Neural crest cell (in vitro differentiated cells): ENCODE data around the gene MTUS2. TPM values are rescaled to one million over a fixed set of nuclear protein-coding genes. Genes with fewer than 3 reads are reported as not detected.

ENCODE experiments used
- DNase-seq: peaks from one replicate; pipeline ENCODE4 v3.0.0; 2021; ENCODE audit warnings: low read depth, mixed read lengths, low spot score
- H3K27ac Mint-ChIP-seq: one replicate; pipeline ENCODE4 v1.8.0; 2021; ENCODE audit warnings: mild to moderate bottlenecking, mixed read lengths; ENCODE audit not compliant: unreplicated experiment
- H3K27me3 Mint-ChIP-seq: 2 replicates; pipeline ENCODE4 v1.8.0; 2021; ENCODE audit warnings: low read depth, mild to moderate bottlenecking, mixed read lengths
- H3K36me3 Mint-ChIP-seq: 2 replicates; pipeline ENCODE4 v1.8.0; 2021; ENCODE audit warnings: low read depth, mild to moderate bottlenecking, mixed read lengths
- H3K4me1 Mint-ChIP-seq: 2 replicates; pipeline ENCODE4 v1.8.0; 2021; ENCODE audit warnings: mixed read lengths
- H3K4me3 Mint-ChIP-seq: one replicate; pipeline ENCODE4 v1.8.0; 2021; ENCODE audit warnings: mild to moderate bottlenecking, mixed read lengths
- H3K9me3 Mint-ChIP-seq: 2 replicates; pipeline ENCODE4 v1.8.0; 2021; ENCODE audit warnings: mixed read lengths
- total RNA-seq: library from RNA; stranded (reverse); gene quantifications from 2 replicates; pipeline ENCODE4 v1.2.1, GENCODE V29; 2021
- TF ChIP-seq, protein P1 (sequence below): fragments of 200-600 bp; sonication (generic); conservative IDR thresholded peaks from 2 replicates; pipeline ENCODE4 v1.5.0; 2021; ENCODE audit warnings: antibody characterized with exemption, mild to moderate bottlenecking

The MTUS2 gene
- total RNA-seq, 1 donor from 2014 or later, result 0.91 TPM

DNA sequence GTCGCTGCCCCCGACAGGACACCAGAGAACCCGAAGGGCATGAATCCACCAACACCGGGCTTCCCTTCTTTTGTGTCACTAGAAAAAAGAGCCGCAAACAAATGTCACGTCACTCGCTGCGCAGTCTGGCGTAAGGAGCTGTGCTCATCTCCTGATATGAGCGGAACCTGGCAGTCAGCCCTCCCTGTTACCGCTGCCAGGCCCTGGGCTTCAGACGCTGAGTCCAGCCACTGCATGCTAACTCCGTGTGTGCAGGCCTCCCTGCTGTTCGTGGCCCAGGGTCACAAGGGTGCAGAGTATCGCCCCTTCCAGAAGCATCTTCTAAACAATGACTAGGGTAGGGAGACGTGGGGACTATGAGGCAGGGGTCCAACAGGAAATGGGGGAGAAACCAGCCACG is 704.0 kb downstream of the MTUS2 start:
- H3K27ac Mint-ChIP-seq, result no peak overlapping the region

DNA sequence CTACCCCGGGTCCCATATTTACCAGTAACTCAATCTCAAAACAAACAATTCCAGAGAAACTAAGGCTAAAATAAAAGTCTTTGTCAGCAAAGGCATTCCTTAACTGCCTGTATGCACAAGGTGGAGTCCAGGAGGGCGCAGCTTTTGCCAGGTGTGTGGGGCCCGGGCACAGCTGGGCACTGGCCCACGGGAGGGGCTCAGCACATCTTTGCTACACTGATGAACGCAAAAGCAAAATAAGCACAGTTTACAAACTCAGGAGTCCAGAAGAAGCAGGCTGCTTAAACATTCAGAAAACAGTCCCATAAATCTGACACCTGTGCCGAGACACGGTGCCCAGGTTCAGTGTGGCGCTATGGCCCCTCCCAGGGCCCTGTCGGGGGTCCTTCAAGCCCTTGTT is 704.5 kb downstream of the MTUS2 start:
- TF ChIP-seq, protein P1, sequence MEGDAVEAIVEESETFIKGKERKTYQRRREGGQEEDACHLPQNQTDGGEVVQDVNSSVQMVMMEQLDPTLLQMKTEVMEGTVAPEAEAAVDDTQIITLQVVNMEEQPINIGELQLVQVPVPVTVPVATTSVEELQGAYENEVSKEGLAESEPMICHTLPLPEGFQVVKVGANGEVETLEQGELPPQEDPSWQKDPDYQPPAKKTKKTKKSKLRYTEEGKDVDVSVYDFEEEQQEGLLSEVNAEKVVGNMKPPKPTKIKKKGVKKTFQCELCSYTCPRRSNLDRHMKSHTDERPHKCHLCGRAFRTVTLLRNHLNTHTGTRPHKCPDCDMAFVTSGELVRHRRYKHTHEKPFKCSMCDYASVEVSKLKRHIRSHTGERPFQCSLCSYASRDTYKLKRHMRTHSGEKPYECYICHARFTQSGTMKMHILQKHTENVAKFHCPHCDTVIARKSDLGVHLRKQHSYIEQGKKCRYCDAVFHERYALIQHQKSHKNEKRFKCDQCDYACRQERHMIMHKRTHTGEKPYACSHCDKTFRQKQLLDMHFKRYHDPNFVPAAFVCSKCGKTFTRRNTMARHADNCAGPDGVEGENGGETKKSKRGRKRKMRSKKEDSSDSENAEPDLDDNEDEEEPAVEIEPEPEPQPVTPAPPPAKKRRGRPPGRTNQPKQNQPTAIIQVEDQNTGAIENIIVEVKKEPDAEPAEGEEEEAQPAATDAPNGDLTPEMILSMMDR, result no peak
- Mint-ChIP-seq H3K36me3 (peaks cover 32% of the 10 kb centered on the region), H3K4me3 (no peak overlapping the region)

More for the DNA sequence above, 704.0 kb downstream of the MTUS2 start:
- Mint-ChIP-seq H3K36me3 (peaks cover 28% of the 10 kb centered on the region), H3K9me3 (no peaks in the 10 kb centered on the region), H3K4me3 (no peak overlapping the region), H3K27me3 (no peaks in the 10 kb centered on the region), H3K4me1 (peaks cover 23% of the 10 kb centered on the region)
- DNase-seq, result no peak
- TF ChIP-seq, protein P1, result no peak

DNA sequence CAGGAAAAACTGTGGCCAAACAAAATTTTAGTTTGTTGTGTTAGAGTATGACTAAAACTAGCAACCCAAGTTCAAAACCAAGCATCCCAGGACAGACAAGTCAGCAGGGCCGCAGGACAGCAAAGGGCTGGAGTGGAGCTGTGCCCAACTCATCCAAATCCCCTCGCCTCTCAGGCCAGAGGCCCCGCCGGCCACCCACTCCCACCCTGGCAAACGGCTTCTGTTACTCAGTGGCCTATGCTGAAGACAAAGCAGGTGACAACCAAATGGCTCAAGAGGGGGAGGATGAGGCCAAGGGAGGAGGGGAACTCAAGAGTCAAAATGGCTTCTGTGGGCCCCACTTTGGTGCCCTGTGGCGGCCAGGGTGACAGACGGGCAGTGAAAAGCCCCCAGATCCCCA is 705.6 kb downstream of the MTUS2 start:
- no peak overlapping the region for H3K27ac Mint-ChIP-seq
- peaks cover 23% of the 10 kb centered on the region for H3K4me1 Mint-ChIP-seq
- H3K4me3 Mint-ChIP-seq, result no peak overlapping the region
- no peak for DNase-seq
- H3K9me3 Mint-ChIP-seq, result no peaks in the 10 kb centered on the region
- peaks cover 26% of the 10 kb centered on the region for H3K36me3 Mint-ChIP-seq
- H3K27me3 Mint-ChIP-seq, result no peaks in the 10 kb centered on the region
- TF ChIP-seq, protein P1, result no peak

More for the DNA sequence above, 704.5 kb downstream of the MTUS2 start:
- H3K4me1 Mint-ChIP-seq, result peaks cover 23% of the 10 kb centered on the region
- no peak for DNase-seq
- H3K27ac Mint-ChIP-seq, result no peak overlapping the region
- H3K9me3 Mint-ChIP-seq, result no peaks in the 10 kb centered on the region
- no peaks in the 10 kb centered on the region for H3K27me3 Mint-ChIP-seq

DNA sequence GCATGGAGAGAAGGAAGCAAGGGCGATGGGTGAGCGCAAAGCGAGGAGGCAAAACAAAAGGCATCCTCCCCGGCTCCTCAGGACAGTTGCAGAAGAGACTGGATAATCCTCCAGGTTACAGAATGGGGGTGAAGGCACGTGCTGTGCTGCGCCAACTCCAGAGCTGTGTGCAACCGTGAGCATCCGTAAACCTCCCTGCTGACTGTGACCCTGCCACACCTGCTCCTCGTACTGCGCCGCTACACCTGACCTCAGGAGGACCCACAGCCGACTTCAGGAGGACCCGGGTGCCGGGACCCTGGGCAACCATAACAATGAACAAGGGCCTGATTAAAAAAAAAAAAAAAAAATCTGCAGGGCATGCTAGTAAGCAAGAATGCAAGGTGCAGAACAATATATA is 706.6 kb downstream of the MTUS2 start:
- Mint-ChIP-seq H3K4me1 (peaks cover 21% of the 10 kb centered on the region), H3K9me3 (no peaks in the 10 kb centered on the region)

DNA sequence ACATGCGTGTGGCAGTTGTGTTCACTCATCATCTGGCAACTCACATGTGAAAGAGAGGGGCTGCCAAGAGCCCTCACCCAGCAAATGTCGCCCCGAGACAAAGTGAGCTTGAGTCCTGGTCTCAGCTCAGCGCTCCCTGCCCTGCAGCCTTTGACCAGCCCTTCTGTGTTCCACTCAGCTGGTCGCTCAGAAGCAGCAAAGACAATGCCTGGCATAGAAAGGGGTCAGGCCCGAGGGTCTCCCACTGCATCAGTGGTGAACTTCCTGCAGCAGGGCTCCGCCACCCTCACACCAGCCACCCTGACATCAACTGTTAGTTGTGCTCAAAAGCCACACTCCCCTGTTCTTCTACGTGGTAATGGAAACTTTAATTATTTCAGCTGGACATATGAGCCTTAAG is 707.4 kb downstream of the MTUS2 start:
- Mint-ChIP-seq H3K9me3 (no peaks in the 10 kb centered on the region), H3K27ac (peak overlapping the region; percentile 83), H3K27me3 (no peaks in the 10 kb centered on the region), H3K4me1 (peaks cover 17% of the 10 kb centered on the region), H3K4me3 (no peak overlapping the region), H3K36me3 (peaks cover 17% of the 10 kb centered on the region)
- TF ChIP-seq, protein P1, result no peak
- peak; percentile 14 for DNase-seq

More for the DNA sequence above, 706.6 kb downstream of the MTUS2 start:
- TF ChIP-seq, protein P1, result no peak
- DNase-seq, result no peak
- no peak overlapping the region for H3K27ac Mint-ChIP-seq
- H3K4me3 Mint-ChIP-seq, result no peak overlapping the region
- H3K36me3 Mint-ChIP-seq, result peaks cover 25% of the 10 kb centered on the region
- H3K27me3 Mint-ChIP-seq, result no peaks in the 10 kb centered on the region
